Iris pigment epithelial cell (primary cell): ENCODE data around the gene SSX4.
"Not testable (repeated sequence)": the region's sequence is repeated elsewhere in the genome, so short reads cannot be mapped to it uniquely, and the experiment has no call there.

ENCODE experiments used
- DNase-seq: peaks from one replicate; pipeline ENCODE4 v3.0.0-alpha.2; 2011; ENCODE audit warnings: low read depth

SSX4 gene, protein sequence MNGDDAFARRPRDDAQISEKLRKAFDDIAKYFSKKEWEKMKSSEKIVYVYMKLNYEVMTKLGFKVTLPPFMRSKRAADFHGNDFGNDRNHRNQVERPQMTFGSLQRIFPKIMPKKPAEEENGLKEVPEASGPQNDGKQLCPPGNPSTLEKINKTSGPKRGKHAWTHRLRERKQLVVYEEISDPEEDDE

GRCh38 chrX:48383239-48383638 lies at the start of gene SSX4:
SSX4 (plus strand) TSS chrX:48383539; CDS start chrX:48384054, 515 bp downstream.
- not testable (repeated sequence) for DNase-seq

- not testable (repeated sequence) for DNase-seq
Measured at GRCh38 chrX:48346059-48346458, 37.3 kb upstream of the SSX4 start.

GRCh38 chrX:48356315-48357094 lies 26.8 kb upstream of the SSX4 start, which contains the start of gene SSX3:
SSX3 (minus strand) TSS chrX:48356703; CDS start chrX:48355249, 1,454 bp downstream.
- not testable (repeated sequence) for DNase-seq

- DNase-seq, result no peak
Measured at GRCh38 chrX:48357681-48358080, 25.7 kb upstream of the SSX4 start.

DNA sequence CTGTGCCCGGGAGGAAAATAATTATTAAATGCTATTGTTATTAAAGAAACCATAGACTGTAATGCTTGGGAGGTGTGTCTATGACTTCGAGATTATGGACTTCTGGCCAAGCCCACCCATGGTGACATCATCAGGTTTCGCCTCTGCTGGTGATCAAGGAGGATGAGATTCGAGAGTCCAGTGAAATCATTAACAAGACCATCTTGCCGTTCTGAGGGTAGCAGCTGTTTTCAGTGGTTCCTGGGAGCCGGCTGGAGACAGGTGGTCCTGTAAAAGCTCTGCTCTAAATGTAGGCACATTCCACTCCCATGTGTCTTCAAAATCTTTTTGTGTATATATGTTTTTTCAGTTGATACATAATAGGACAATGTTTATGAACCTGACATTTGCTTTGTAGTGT lies 24.1 kb upstream of the SSX4 start:
- not testable (repeated sequence) for DNase-seq

- DNase-seq, result not testable (repeated sequence)
Measured at GRCh38 chrX:48367717-48368408, 15.5 kb upstream of the SSX4 start.

DNA sequence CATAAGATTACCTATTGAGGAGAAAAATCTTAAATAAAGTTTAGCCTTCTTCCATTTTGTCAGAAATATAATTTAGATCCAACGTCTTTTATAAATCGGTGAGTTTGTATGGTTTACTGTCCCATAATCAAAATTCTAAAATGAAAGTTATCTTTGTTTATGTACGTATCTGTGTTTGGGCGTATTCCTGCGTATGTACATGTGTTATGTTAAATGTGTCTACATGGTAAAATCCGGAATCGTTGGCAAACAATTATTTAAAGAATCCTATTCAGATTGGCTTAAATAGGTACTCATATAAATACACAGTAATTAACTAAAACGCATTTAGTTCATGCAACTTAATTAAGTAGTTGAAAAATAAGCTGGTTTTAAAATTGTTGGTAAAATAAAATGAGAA lies 12.9 kb upstream of the SSX4 start:
- not testable (repeated sequence) for DNase-seq

GRCh38 chrX:48396931-48397330 lies 13.6 kb downstream of the SSX4 start:
- not testable (repeated sequence) for DNase-seq

- not testable (repeated sequence) for DNase-seq
Measured at GRCh38 chrX:48397825-48398224, 14.5 kb downstream of the SSX4 start.

GRCh38 chrX:48411860-48412259 lies 28.5 kb downstream of the SSX4 start, which contains the start of gene SSX4B:
SSX4B (minus strand) TSS chrX:48411960; CDS start chrX:48411372, 588 bp downstream.
- DNase-seq, result not testable (repeated sequence)

GRCh38 chrX:48427027-48427716 lies 43.8 kb downstream of the SSX4 start:
- not testable (repeated sequence) for DNase-seq

DNA sequence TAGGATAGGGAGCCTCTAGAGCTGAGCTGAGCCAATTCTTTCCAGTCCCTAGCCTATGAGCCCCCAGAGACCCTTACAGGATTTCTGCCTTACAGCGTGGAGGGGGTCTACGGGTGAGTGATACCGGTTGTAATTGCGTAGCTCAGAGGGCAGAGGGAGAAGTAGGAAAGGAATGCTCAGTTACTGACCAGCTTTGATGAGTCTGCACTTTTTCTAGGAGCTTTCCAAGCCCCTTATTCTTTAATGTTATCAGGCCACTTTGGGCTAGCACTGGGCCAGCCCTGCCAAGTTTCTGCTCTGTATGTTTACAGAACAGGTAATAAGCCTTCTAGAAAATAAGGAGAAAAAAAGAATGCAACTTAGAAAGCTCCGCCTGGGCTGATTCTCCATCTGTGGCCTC lies 46.3 kb downstream of the SSX4 start:
- not testable (repeated sequence) for DNase-seq

DNA sequence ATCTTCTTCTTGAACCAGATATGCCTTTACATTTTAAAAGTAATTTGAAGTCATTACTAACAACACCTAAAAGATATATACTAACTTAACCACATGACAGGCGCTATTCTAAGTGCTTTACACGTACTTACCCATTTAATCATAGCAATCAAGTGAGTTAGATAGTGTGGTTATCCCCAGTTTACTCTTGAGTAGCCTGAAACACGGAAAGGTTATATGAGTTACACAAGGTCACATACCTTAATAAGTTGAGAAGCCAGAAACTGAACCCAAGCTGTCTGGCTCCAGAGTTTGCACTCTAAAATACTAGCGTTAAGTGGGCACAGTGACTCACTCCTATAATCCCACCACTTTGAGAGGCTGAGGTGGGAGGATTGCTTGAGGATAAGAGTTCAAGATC lies 46.8 kb downstream of the SSX4 start:
- not testable (repeated sequence) for DNase-seq

DNA sequence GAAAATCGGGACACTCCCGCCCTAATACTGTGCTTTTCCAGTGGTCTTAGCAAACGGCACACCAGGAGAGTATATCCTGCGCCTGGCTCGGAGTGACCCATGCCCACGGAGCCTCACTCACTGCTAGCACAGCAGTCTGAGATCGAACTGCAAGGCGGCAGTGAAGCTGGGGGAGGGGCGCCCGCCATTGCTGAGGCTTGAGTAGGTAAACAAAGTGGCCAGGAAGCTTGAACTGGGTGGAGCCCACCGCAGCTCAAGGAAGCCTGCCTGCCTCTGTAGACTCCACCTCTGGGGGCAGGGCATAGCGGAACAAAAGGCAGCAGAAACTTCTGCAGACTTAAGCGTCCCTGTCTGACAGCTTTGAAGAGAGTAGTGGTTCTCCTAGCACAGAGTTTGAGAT lies 50.4 kb downstream of the SSX4 start:
- not testable (repeated sequence) for DNase-seq
